Non-pigmented ciliary epithelial cell (primary cell): ENCODE results near the gene FEZ2.

Experiments used
- DNase-seq: peaks from one replicate; pipeline ENCODE4 v3.0.0-alpha.2; 2010; ENCODE audit warnings: low read depth

Gene FEZ2

GRCh38 chr2:36561237-36561944 is 36.6 kb downstream of the FEZ2 start:
- DNase-seq = peak; percentile 86

GRCh38 chr2:36560726-36561125 is 37.2 kb downstream of the FEZ2 start:
- DNase-seq = no peak

- DNase-seq = no peak
Observed at GRCh38 chr2:36559221-36559942, 38.6 kb downstream of the FEZ2 start.

- DNase-seq = peak; percentile 65
Observed at GRCh38 chr2:36556842-36557241, 41.1 kb downstream of the FEZ2 start.

- DNase-seq = no peak
Observed at GRCh38 chr2:36555789-36556188, 42.2 kb downstream of the FEZ2 start.

GRCh38 chr2:36554531-36554930 is 43.4 kb downstream of the FEZ2 start:
- no peak for DNase-seq

- no peak for DNase-seq
Observed at GRCh38 chr2:36553683-36554082, 44.3 kb downstream of the FEZ2 start.

- DNase-seq = no peak
Observed at GRCh38 chr2:36550006-36550405, 48.0 kb downstream of the FEZ2 start.

GRCh38 chr2:36549165-36549574 is 48.8 kb downstream of the FEZ2 start:
- DNase-seq = no peak

- no peak for DNase-seq
Observed at GRCh38 chr2:36547906-36548305, 50.1 kb downstream of the FEZ2 start.

GRCh38 chr2:36545871-36546416 is 52.0 kb downstream of the FEZ2 start:
- no peak for DNase-seq

GRCh38 chr2:36544638-36545338 is 53.2 kb downstream of the FEZ2 start:
- DNase-seq = no peak

GRCh38 chr2:36541891-36542595 is 55.9 kb downstream of the FEZ2 start:
- no peak for DNase-seq

- no peak for DNase-seq
Observed at GRCh38 chr2:36540986-36541754, 56.8 kb downstream of the FEZ2 start.

- no peak for DNase-seq
Observed at GRCh38 chr2:36539631-36540030, 58.3 kb downstream of the FEZ2 start.

- no peak for DNase-seq
Observed at GRCh38 chr2:36538335-36538734, 59.6 kb downstream of the FEZ2 start.

GRCh38 chr2:36536776-36537175 is 61.2 kb downstream of the FEZ2 start:
- DNase-seq = no peak

- DNase-seq = no peak
Observed at GRCh38 chr2:36535099-36535498, 62.9 kb downstream of the FEZ2 start.

GRCh38 chr2:36534275-36534799 is 63.6 kb downstream of the FEZ2 start:
- no peak for DNase-seq

GRCh38 chr2:36530983-36531354 is 67.0 kb downstream of the FEZ2 start:
- no peak for DNase-seq
